DND-41 (cell line): ENCODE data around the gene DBNDD1.

Experiments
- EZH2 ChIP-seq: IDR thresholded peaks from 3 replicates; pipeline ENCODE4 v1.6.1; 2012; ENCODE audit warnings: borderline replicate concordance, low read depth, mild to moderate bottlenecking, moderate library complexity, low read length, inconsistent platforms; ENCODE audit not compliant: severe bottlenecking
- TF ChIP-seq, protein P1 (sequence below): IDR thresholded peaks from 2 replicates; pipeline ENCODE4 v1.5.1; 2012; ENCODE audit warnings: borderline replicate concordance, low read length, moderate library complexity, mild to moderate bottlenecking; ENCODE audit not compliant: poor library complexity, severe bottlenecking; ENCODE audit errors: extremely low read depth

DNA sequence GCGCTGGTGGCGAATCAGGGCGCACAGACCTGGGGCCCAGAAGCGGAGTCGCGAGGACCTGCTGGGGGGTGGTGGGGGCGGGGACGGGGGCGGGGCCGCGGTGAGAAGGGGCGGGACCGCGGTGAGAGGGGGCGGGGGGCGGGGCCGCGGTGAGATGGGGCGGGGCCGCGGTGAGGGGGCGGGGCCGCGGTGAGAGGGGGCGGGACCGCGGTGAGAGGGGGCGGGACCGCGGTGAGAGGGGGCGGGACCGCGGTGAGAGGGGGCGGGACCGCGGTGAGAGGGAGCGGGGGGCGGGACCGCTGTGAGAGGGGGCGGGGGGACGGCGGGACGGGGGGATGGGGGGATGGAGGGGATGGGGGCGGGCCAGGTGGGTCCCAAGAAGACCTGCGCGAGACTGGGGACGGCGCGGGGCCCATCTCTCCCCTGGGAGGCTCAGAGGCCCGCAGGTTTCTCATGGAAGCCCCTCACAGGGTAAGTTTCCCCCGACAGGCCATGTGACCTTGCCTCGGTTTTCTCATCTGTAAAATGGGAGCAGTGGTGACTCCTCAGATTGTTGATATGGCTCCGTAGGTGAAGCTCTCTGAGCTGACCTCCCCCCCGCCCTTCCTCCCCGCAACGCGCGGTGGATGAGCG is 28.6 kb upstream of the DBNDD1 start:
- TF ChIP-seq, protein P1, sequence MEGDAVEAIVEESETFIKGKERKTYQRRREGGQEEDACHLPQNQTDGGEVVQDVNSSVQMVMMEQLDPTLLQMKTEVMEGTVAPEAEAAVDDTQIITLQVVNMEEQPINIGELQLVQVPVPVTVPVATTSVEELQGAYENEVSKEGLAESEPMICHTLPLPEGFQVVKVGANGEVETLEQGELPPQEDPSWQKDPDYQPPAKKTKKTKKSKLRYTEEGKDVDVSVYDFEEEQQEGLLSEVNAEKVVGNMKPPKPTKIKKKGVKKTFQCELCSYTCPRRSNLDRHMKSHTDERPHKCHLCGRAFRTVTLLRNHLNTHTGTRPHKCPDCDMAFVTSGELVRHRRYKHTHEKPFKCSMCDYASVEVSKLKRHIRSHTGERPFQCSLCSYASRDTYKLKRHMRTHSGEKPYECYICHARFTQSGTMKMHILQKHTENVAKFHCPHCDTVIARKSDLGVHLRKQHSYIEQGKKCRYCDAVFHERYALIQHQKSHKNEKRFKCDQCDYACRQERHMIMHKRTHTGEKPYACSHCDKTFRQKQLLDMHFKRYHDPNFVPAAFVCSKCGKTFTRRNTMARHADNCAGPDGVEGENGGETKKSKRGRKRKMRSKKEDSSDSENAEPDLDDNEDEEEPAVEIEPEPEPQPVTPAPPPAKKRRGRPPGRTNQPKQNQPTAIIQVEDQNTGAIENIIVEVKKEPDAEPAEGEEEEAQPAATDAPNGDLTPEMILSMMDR = no peak
- TF ChIP-seq EZH2 = no peak
